Measurements from ENCODE around the gene APEH. TPM values are rescaled to one million over a fixed set of nuclear protein-coding genes. Genes with fewer than 3 reads are reported as not detected.

Gene APEH
- 100 to 1,000 TPM in 2 of 6 experiments, 10 to 100 TPM in 4; 60.9 to 114 (median 90.5) TPM for total RNA-seq
- long read RNA-seq, transcript APEH-201 (22 exons, 3,220 nt): major isoform, 9 of 16 reads
- long read RNA-seq, partial matches to known transcripts: 3 of 16 reads
- long read RNA-seq, other reads (novel, unspliced or antisense): 4 of 16 reads

DNA sequence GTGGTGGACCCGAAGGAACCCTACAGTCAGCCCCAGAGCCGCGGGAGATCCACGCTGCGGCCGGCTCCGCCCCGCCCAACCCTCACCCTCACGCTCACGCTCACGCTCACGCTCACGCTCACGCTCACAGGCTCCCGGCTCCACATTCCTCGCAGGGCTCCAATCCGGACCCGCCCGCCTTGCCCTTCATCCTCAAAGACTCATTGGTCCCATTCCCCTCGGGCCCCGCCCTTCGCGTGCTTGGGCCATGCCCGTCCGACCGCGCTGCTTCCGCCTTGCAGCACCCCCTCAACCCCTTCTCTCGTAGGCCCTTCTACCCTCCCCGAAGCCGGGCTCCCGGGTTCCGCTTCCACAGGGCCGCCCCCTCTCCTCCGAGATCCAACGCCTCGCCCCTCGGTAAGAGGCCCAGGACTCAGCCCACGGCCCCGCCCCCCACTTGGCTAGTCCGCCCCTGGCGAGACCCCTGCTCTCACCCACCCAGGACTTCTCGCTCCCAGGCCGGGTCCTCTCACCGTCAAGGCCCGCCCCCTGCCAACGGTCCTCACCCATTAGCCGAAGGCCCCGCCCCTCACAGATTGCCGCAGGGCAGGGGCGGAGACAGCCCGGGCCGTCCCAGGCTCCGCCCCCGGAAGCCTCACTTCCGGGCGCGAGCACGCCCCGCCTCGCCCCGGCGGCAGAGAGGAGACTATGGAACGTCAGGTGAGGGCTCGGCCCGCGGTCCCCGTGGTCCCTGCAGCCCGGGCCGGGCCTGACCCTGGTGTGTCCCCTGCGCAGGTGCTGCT, at the start of gene APEH:
Gene APEH, plus strand, starts transcription at position 637 of the 782 bp plus-strand sequence. Its CDS starts 51 bp downstream, at position 688.
- 0% methylated on average over 25 of the region's 71 CpGs for WGBS (ENCODE audit: insufficient coverage, low coverage, low lambda C conversion rate, missing lambda C conversion rate)
- intact Hi-C loops (cut with DNase I): loop anchor here in 1 of 2 donors (5.0 kb wide), 1 partner anchor 132 kb away; no protein-coding TSS in a partner anchor
- no peaks in the 10 kb centered on the region for H3K27me3 ChIP-seq
- H3K4me1 ChIP-seq: peaks cover 2 to 51% (median 18%) of the 10 kb centered on the region in 4 donors
- TF ChIP-seq, protein P1, sequence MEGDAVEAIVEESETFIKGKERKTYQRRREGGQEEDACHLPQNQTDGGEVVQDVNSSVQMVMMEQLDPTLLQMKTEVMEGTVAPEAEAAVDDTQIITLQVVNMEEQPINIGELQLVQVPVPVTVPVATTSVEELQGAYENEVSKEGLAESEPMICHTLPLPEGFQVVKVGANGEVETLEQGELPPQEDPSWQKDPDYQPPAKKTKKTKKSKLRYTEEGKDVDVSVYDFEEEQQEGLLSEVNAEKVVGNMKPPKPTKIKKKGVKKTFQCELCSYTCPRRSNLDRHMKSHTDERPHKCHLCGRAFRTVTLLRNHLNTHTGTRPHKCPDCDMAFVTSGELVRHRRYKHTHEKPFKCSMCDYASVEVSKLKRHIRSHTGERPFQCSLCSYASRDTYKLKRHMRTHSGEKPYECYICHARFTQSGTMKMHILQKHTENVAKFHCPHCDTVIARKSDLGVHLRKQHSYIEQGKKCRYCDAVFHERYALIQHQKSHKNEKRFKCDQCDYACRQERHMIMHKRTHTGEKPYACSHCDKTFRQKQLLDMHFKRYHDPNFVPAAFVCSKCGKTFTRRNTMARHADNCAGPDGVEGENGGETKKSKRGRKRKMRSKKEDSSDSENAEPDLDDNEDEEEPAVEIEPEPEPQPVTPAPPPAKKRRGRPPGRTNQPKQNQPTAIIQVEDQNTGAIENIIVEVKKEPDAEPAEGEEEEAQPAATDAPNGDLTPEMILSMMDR (IDR thresholded peaks at IDR 0.05): no peak
- peak; percentile 77 for TF ChIP-seq POLR2A (IDR thresholded peaks at IDR 0.05)
- peak; percentile 79 to 87 (median 82) for ATAC-seq
- peak within 1 kb of the TSS; percentile 77 to 90 (median 86) for H3K27ac ChIP-seq
- peak; percentile 98 to 99 (median 99) for DNase-seq
- H3K9me3 ChIP-seq: no peaks in the 10 kb centered on the region
- H3K36me3 ChIP-seq: peaks cover 0 to 27% (median 11%) of the 10 kb centered on the region in 4 donors
- H3K4me3 ChIP-seq: peak within 1 kb of the TSS; percentile 75 to 86 (median 84)

DNA sequence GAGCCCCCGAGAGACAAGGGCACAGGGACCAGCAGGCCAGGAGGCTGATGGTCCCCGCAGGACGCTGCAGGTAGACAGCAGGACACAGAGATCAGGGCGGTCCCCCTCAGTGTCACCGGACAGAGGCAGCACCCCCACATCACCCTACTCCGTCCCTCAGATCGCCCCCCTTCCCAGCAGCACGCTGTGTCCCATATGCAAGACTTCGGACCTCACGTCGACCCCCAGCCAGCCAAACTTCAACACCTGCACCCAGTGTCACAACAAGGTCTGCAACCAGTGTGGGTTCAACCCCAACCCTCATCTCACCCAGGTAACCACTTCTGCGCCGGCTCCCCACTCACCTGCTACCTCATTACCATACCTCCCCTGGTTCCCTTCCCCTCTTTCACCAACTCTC, 49.1 kb upstream of the APEH start:
- no peaks in the 10 kb centered on the region for H3K9me3 ChIP-seq
- ATAC-seq (no peak), DNase-seq (no peak)
- no peak overlapping the region for H3K4me3 ChIP-seq
- no peaks in the 10 kb centered on the region for H3K36me3 ChIP-seq
- intact Hi-C loops (cut with DNase I): no loop called here
- no peak overlapping the region for H3K27ac ChIP-seq
- TF ChIP-seq, protein P1 (IDR thresholded peaks at IDR 0.05): no peak
- no peak for TF ChIP-seq POLR2A (IDR thresholded peaks at IDR 0.05)
- 100% methylated on average over 2 of the region's 13 CpGs for WGBS (ENCODE audit: insufficient coverage, low coverage, low lambda C conversion rate, missing lambda C conversion rate)
- no peaks in the 10 kb centered on the region for H3K4me1 ChIP-seq
- no peaks in the 10 kb centered on the region for H3K27me3 ChIP-seq

DNA sequence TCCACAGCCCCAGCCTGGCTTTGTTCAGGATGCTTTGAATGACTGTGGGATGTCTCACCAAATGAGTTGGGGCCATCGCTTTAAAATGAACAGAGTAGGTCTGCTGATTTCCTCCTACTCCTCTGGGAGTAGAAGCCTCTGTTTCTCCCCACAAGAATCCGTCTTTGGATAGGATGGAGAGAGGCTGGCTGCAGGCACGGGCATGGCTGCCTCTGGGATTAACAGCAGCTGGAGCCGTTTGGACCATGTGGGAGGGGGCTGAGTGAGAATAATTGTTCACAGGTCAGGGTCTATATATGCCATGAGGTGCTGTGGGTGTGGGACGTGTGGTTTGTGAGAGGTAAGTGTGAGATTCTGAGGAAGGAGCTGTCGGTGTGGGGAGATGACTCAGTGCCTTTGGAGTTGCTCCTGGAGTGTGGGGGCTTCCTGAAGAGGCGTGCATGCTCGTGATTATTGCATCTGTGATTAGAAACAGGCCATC, 48.0 kb upstream of the APEH start:
- no peak for ATAC-seq

DNA sequence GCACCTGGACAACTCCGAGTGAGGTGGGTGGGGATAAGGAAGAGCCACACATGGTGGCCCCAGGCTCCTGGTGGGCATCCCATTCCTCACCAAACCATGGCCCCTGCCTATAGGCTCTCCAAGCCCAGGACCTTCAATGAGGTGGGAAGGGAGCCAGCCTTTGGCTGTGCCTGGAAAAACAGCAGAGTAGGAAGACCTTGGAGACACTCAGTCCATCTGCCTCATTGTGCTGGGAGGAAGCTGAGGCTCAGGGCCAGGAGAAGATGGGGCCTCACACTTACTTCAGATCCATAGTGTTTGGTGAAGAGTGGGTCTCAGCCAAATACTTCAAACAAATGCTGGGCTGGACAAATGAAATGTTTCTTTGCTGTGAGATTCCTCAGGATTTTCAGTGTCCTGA, 47.4 kb upstream of the APEH start:
- 80% methylated on average over 1 of the region's 1 CpG for WGBS (ENCODE audit: insufficient coverage, low coverage, low lambda C conversion rate, missing lambda C conversion rate)

More for the DNA sequence above, 48.0 kb upstream of the APEH start:
- Histone ChIP-seq H3K4me1 (no peaks in the 10 kb centered on the region), H3K9me3 (no peaks in the 10 kb centered on the region), H3K27me3 (no peaks in the 10 kb centered on the region), H3K36me3 (no peaks in the 10 kb centered on the region), H3K4me3 (no peak overlapping the region), H3K27ac (no peak overlapping the region)
- TF ChIP-seq POLR2A (IDR thresholded peaks at IDR 0.05): no peak
- TF ChIP-seq, protein P1 (IDR thresholded peaks at IDR 0.05): no peak
- 60% methylated on average over 7 of the region's 8 CpGs for WGBS (ENCODE audit: insufficient coverage, low coverage, low lambda C conversion rate, missing lambda C conversion rate)
- DNase-seq: no peak
- intact Hi-C loops (cut with DNase I): no loop called here

More for the DNA sequence above, 47.4 kb upstream of the APEH start:
- no peaks in the 10 kb centered on the region for H3K9me3 ChIP-seq
- ATAC-seq (no peak), DNase-seq (no peak)
- no peak for TF ChIP-seq POLR2A (IDR thresholded peaks at IDR 0.05)
- TF ChIP-seq, protein P1 (IDR thresholded peaks at IDR 0.05): no peak
- intact Hi-C loops (cut with DNase I): no loop called here
- no peak overlapping the region for H3K27ac ChIP-seq
- H3K27me3 ChIP-seq: no peaks in the 10 kb centered on the region
- H3K36me3 ChIP-seq: no peaks in the 10 kb centered on the region
- H3K4me3 ChIP-seq: no peak overlapping the region
- H3K4me1 ChIP-seq: no peaks in the 10 kb centered on the region
